CD14-positive monocyte (primary cell): ENCODE measurements around the gene RPL19. TPM values are rescaled to one million over a fixed set of nuclear protein-coding genes. Genes with fewer than 3 reads are reported as not detected.
A peak's percentile ranks its signal among the peaks of the same experiment; 100 is the strongest.
"Not testable (repeated sequence)": the region's sequence is repeated elsewhere in the genome, so short reads cannot be mapped to it uniquely, and the experiment has no call there.

Experiments
- DNase-seq, 3 donors: peaks; one replicate each; pipeline ENCODE4 v3.0.0-alpha.2; 2011 to 2022
- H2AFZ ChIP-seq: 2 replicates; pipeline ENCODE4 v1.6.0; 2012; ENCODE audit warnings: mild to moderate bottlenecking, low read depth, low read length, inconsistent platforms; ENCODE audit not compliant: insufficient read depth, poor library complexity, severe bottlenecking
- H3K27ac ChIP-seq, 2 donors: 1 replicate in 1 of 2; 2 replicates in 1 of 2; pipeline ENCODE4 v1.5.1; 2012 to 2013; ENCODE audit warnings: low read length in 2 of 2, control low read depth in 1 of 2, inconsistent platforms in 1 of 2, low read depth in 1 of 2, mild to moderate bottlenecking in 1 of 2
- H3K27me3 ChIP-seq, 2 donors: one replicate each; pipeline versions ENCODE4 v1.6.0 to v1.6.1; 2011 to 2013; ENCODE audit warnings: low read length in 2 of 2; ENCODE audit not compliant: control insufficient read depth in 2 of 2, insufficient read depth in 2 of 2
- H3K36me3 ChIP-seq, 2 donors: replicated peaks in 1 of 2; 1 replicate in 1 of 2; 2 replicates in 1 of 2; pipeline versions ENCODE4 v1.5.1 to v1.6.1; 2012 to 2013; ENCODE audit warnings: low read length in 2 of 2, control low read depth in 1 of 2, inconsistent platforms in 1 of 2, mild to moderate bottlenecking in 1 of 2; ENCODE audit not compliant: insufficient read depth in 2 of 2, control insufficient read depth in 1 of 2
- H3K4me1 ChIP-seq, 2 donors: 1 replicate in 1 of 2; 2 replicates in 1 of 2; pipeline versions ENCODE4 v1.5.1 to v1.6.1; 2012 to 2013; ENCODE audit warnings: low read length in 2 of 2, control low read depth in 1 of 2, inconsistent platforms in 1 of 2, mild to moderate bottlenecking in 1 of 2, moderate library complexity in 1 of 2; ENCODE audit not compliant: insufficient read depth in 2 of 2, control insufficient read depth in 1 of 2
- H3K4me2 ChIP-seq: replicated peaks from 2 replicates; pipeline ENCODE3; 2012; ENCODE audit warnings: low read length, moderate library complexity, mild to moderate bottlenecking; ENCODE audit not compliant: poor library complexity, severe bottlenecking; ENCODE audit errors: extremely low read depth
- H3K4me3 ChIP-seq, 3 experiments: fragments of 200-600 bp in 1 of 3; sonication (generic) in 1 of 3; replicated peaks in 1 of 3; 1 replicate in 2 of 3; 2 replicates in 1 of 3; pipeline ENCODE4 v1.5.1; 2011 to 2013; ENCODE audit warnings: low read length in 3 of 3, mild to moderate bottlenecking in 3 of 3, control low read depth in 2 of 3, low read depth in 2 of 3, inconsistent platforms in 1 of 3, moderate library complexity in 1 of 3
- H3K79me2 ChIP-seq: 2 replicates; pipeline ENCODE4 v1.6.0; 2012; ENCODE audit warnings: mild to moderate bottlenecking, control low read depth, inconsistent platforms, low read length, moderate library complexity; ENCODE audit not compliant: insufficient read depth
- H3K9ac ChIP-seq: 2 replicates; pipeline ENCODE4 v1.6.0; 2017; ENCODE audit warnings: low read length, mild to moderate bottlenecking; ENCODE audit not compliant: insufficient read depth, poor library complexity, severe bottlenecking
- H3K9me3 ChIP-seq, 2 donors: replicated peaks in 1 of 2; 1 replicate in 1 of 2; 2 replicates in 1 of 2; pipeline versions ENCODE4 v1.5.1 to v1.6.1; 2012 to 2013; ENCODE audit warnings: low read length in 2 of 2, control low read depth in 1 of 2; ENCODE audit not compliant: control insufficient read depth in 1 of 2, insufficient read depth in 1 of 2
- H4K20me1 ChIP-seq: 2 replicates; pipeline ENCODE4 v1.6.0; 2012; ENCODE audit warnings: mild to moderate bottlenecking, low read length, control low read depth, moderate library complexity; ENCODE audit not compliant: insufficient read depth
- H3K27ac Mint-ChIP-seq, 7 donors: one replicate each; pipeline ENCODE4 v1.8.0; 2020; ENCODE audit warnings: mild to moderate bottlenecking in 7 of 7, mixed read lengths in 7 of 7, moderate library complexity in 6 of 7, inconsistent platforms in 2 of 7
- H3K27me3 Mint-ChIP-seq, 3 donors: one replicate each; pipeline ENCODE4 v1.8.0; 2021 to 2022; ENCODE audit warnings: low read depth in 3 of 3, mild to moderate bottlenecking in 3 of 3, mixed read lengths in 3 of 3, moderate library complexity in 3 of 3, inconsistent platforms in 1 of 3
- H3K36me3 Mint-ChIP-seq, 2 donors: one replicate each; pipeline ENCODE4 v1.8.0; 2020; ENCODE audit warnings: mixed read lengths in 2 of 2, inconsistent platforms in 1 of 2, mild to moderate bottlenecking in 1 of 2
- H3K4me1 Mint-ChIP-seq: one replicate; pipeline ENCODE4 v1.8.0; 2020; ENCODE audit warnings: mild to moderate bottlenecking, mixed read lengths
- H3K4me3 Mint-ChIP-seq, 2 donors: one replicate each; pipeline ENCODE4 v1.8.0; 2020; ENCODE audit warnings: mild to moderate bottlenecking in 2 of 2, mixed read lengths in 2 of 2, moderate library complexity in 1 of 2
- H3K9me3 Mint-ChIP-seq, 7 donors: one replicate each; pipeline ENCODE4 v1.8.0; 2020 to 2022; ENCODE audit warnings: mixed read lengths in 7 of 7, mild to moderate bottlenecking in 6 of 7, moderate library complexity in 6 of 7, inconsistent platforms in 2 of 7
- WGBS: methylation state at CpG from one replicate; pipeline ENCODE4 v1.1.5; 2013; ENCODE audit warnings: missing lambda C conversion rate; ENCODE audit not compliant: insufficient coverage; 5-methylcytosine and 5-hydroxymethylcytosine counted together
- intact Hi-C, 2 donors: fragments of 100-400 bp; cut with micrococcal nuclease; formaldehyde crosslinking; loops; one replicate each; pipeline versions ENCODE4 v1.15.0 to v1.15.1; 2023
- polyA plus RNA-seq, 3 donors: library from polyadenylated mRNA; depleted of rRNA in 1 of 3; unstranded in 2 of 3; stranded (reverse) in 1 of 3; fragments of 300-500 nt in 2 of 3; fragments of >200 nt in 1 of 3; fragmentation: Illumina TruSeq in 2 of 3; gene quantifications; 1 replicate in 2 of 3; 2 replicates in 1 of 3; pipeline ENCODE4 v1.2.3, GENCODE V29; 2012 to 2021
- TF ChIP-seq, protein P1 (sequence below): fragments of 200-600 bp; IDR thresholded peaks from one replicate; pipeline ENCODE4 v1.8.0; 2022; ENCODE audit warnings: antibody characterized with exemption, mild to moderate bottlenecking

RPL19 gene
- polyA plus RNA-seq, 3 donors: 1,069 to 1,809 (median 1,232) TPM

DNA sequence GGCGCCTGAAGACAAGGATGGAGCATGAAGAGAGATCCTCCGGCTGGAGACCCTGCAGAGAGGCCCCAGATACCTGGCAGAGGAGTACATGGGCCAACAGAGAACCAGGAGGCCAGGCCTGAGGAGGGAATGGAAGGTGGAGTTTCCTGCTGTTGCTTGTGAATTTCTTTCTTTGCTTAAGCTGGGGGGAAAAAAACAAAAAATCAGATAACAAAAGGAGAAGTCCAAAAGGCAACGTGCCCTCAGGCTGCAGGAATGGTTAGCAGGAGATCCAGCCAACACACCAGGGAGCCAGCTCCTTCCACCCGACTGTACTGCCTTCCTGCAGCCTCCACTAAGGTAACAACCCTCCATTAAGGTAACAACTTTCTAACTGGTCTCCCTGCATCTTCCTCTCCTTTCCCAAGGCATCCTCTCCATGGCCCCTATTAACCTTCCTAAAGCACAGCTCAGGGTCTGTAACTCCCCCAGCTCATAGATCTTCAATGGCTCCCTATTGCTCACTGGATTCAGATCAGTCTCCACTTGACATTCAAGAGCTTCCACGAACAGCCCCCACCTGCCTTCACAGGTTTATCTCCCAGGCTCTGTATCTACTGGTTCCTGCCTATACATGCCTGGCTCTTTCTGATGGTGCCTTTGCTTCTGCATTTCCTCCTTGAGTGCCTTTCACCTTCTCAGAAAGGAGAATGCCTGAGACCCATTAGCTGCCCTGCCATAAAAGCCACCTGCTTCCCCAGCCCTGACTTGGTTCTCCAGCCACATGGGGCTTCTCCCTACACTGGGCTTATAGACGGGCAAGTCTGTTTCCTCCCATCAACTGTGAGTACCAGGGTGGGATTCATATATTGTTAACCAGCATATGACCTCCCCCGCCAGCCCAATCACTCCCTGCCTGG is 33.4 kb upstream of the RPL19 start:
- peaks cover 0 to 7% (median 3%) of the 10 kb centered on the region in 7 donors for H3K9me3 Mint-ChIP-seq
- H3K4me2 ChIP-seq: peak overlapping the region; percentile 85
- H3K4me3 Mint-ChIP-seq: peak overlapping the region; percentile 98 to 99
- H3K36me3 Mint-ChIP-seq: no peaks in the 10 kb centered on the region
- peak overlapping the region in 1 of 3 experiments; percentile 92 for H3K4me3 ChIP-seq
- peaks cover 54 to 67% of the 10 kb centered on the region in 2 donors for H3K4me1 ChIP-seq
- H4K20me1 ChIP-seq: no peaks in the 10 kb centered on the region
- no peaks in the 10 kb centered on the region for H3K27me3 ChIP-seq
- H3K27ac ChIP-seq: no peak overlapping the region
- H3K27ac Mint-ChIP-seq: peak overlapping the region in 1 of 7 donors; percentile 76
- peaks cover 0 to 3% (median 3%) of the 10 kb centered on the region in 3 donors for H3K27me3 Mint-ChIP-seq
- no peak for DNase-seq
- no peaks in the 10 kb centered on the region for H3K36me3 ChIP-seq
- peak overlapping the region; percentile 58 for H3K9ac ChIP-seq
- peak overlapping the region; percentile 96 for H2AFZ ChIP-seq
- TF ChIP-seq, protein P1, sequence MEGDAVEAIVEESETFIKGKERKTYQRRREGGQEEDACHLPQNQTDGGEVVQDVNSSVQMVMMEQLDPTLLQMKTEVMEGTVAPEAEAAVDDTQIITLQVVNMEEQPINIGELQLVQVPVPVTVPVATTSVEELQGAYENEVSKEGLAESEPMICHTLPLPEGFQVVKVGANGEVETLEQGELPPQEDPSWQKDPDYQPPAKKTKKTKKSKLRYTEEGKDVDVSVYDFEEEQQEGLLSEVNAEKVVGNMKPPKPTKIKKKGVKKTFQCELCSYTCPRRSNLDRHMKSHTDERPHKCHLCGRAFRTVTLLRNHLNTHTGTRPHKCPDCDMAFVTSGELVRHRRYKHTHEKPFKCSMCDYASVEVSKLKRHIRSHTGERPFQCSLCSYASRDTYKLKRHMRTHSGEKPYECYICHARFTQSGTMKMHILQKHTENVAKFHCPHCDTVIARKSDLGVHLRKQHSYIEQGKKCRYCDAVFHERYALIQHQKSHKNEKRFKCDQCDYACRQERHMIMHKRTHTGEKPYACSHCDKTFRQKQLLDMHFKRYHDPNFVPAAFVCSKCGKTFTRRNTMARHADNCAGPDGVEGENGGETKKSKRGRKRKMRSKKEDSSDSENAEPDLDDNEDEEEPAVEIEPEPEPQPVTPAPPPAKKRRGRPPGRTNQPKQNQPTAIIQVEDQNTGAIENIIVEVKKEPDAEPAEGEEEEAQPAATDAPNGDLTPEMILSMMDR: no peak
- WGBS: 19% methylated on average over 4 of the region's 7 CpGs
- intact Hi-C loops: loop anchor here (5.0 to 10.0 kb wide), 3 partner anchors 68 to 179 kb away; no protein-coding TSS in a partner anchor
- peaks cover 14% of the 10 kb centered on the region for H3K79me2 ChIP-seq
- no peaks in the 10 kb centered on the region for H3K9me3 ChIP-seq
- H3K4me1 Mint-ChIP-seq: peaks cover 63% of the 10 kb centered on the region

- Mint-ChIP-seq H3K9me3 (peaks cover 0 to 7% (median 3%) of the 10 kb centered on the region in 7 donors), H3K27me3 (peaks cover 3% of the 10 kb centered on the region in 3 donors), H3K4me1 (peaks cover 59% of the 10 kb centered on the region), H3K4me3 (peak overlapping the region in 1 of 2 donors; percentile 78), H3K27ac (no peak overlapping the region), H3K36me3 (no peaks in the 10 kb centered on the region)
- H3K79me2 ChIP-seq: peaks cover 14% of the 10 kb centered on the region
- H3K4me2 ChIP-seq: peak overlapping the region; percentile 39
- H3K27ac ChIP-seq: no peak overlapping the region
- TF ChIP-seq, protein P1: no peak
- no peak overlapping the region for H3K9ac ChIP-seq
- intact Hi-C loops: loop anchor here (5.0 to 10.0 kb wide), 3 partner anchors 67 to 180 kb away; no protein-coding TSS in a partner anchor
- H3K4me1 ChIP-seq: peaks cover 51 to 64% of the 10 kb centered on the region in 2 donors
- no CpG with 5 or more reads among the region's 2 CpGs for WGBS
- no peak overlapping the region for H2AFZ ChIP-seq
- no peak for DNase-seq
- no peaks in the 10 kb centered on the region for H3K36me3 ChIP-seq
- no peaks in the 10 kb centered on the region for H3K9me3 ChIP-seq
- H3K27me3 ChIP-seq: no peaks in the 10 kb centered on the region
- peak overlapping the region in 1 of 3 experiments; percentile 23 for H3K4me3 ChIP-seq
- no peaks in the 10 kb centered on the region for H4K20me1 ChIP-seq
Measured at GRCh38 chr17:39167476-39167875, 32.6 kb upstream of the RPL19 start.

DNA sequence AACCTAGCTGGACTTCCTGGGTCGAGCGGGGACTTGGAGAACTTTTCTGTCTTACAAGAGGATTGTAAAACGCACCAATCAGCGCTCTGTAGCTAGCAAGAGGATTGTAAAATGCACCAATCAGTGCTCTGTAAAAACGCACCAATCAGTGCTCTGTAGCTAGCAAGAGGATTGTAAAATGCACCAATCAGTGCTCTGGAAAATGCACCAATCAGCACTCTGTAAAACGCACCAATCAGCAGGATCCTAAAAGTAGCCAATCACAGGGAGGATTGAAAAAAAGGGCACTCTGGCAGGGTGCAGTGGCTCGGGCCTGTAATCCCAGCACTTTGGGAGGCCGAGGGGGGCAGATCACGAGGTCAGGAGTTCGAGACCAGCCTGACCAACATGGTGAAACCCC is 31.6 kb upstream of the RPL19 start:
- not testable (repeated sequence) for H3K9me3 ChIP-seq, H3K27me3 ChIP-seq, H3K27ac ChIP-seq, H3K36me3 ChIP-seq, H3K4me2 ChIP-seq, H3K4me3 ChIP-seq, H3K36me3 Mint-ChIP-seq, DNase-seq, H3K9me3 Mint-ChIP-seq, H3K9ac ChIP-seq, H2AFZ ChIP-seq, H3K27me3 Mint-ChIP-seq, H3K4me3 Mint-ChIP-seq, H4K20me1 ChIP-seq
- Mint-ChIP-seq H3K27ac (peak overlapping the region in 1 of 7 donors; percentile 30), H3K4me1 (peaks cover 59% of the 10 kb centered on the region)
- 99% methylated on average over 5 of the region's 10 CpGs for WGBS
- intact Hi-C loops: loop anchor here (5.0 to 10.0 kb wide), 3 partner anchors 66 to 181 kb away; no protein-coding TSS in a partner anchor
- peaks cover 51 to 64% of the 10 kb centered on the region in 2 donors for H3K4me1 ChIP-seq
- H3K79me2 ChIP-seq: peaks cover 14% of the 10 kb centered on the region
